CD4-positive, alpha-beta T cell treated with Interleukin-1 beta for 1 hour (primary cell): ENCODE results near the gene C12orf60.

Experiments
- DNase-seq, 2 donors: peaks; one replicate each; pipeline ENCODE4 v3.0.0-alpha.2; 2020 to 2022

C12orf60 gene

DNA sequence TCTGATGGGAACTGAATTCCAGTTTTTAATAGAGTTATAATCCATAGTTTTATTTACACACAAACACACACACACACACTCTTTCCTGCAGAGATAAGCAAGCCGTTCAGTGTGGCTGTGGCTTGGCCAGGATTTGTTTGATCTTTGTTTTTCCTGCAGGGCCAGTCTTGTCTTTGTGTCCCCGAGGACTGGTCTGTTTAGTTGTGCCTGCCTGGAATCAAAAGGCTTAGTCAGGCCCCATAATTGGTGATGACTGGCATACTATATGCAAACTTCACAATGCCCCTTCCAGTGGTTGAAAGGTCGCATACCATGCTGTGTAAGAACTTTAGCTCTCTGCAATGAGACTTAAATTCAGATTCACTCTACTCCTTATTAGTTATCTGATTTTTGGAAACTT is 26.2 kb upstream of the C12orf60 start:
- DNase-seq: no peak

DNA sequence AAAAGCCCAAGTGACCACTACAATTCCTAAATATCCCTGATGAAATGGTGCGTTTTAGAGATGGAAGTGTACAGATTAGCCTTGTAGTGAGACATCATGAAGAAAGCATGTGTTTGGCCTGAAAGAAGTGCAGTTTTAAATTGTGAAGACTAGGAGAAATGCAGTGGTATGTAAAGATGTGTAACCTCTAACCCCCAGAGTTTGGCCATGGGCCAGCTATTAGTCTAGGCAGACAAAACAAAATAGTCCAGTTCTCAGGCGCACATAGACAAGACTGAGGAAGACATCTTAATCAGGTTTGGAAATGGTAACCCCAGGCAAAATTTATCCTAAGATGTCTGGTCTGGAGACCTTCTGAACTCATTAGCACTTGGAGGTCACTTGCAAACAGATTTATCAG is 23.6 kb upstream of the C12orf60 start:
- no peak for DNase-seq

DNA sequence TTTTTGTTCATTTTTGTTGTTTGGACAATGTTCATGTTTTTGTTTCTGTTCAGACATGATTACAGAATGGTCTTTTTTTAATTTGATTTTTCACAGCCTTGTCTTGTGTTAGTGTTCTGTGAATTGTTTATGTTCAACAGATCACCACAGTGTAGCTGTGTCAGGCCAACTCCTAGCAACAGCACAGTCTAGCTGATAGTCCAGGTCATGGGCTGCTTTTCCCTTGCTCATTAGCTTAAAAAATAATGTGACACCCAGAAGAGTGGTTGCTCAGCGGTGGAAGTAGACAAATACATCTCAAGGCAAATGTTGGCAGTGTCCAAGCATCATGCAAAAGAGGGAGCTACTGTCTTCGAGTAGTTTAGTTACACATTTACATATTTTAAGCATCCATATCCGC is 22.6 kb upstream of the C12orf60 start:
- no peak for DNase-seq

DNA sequence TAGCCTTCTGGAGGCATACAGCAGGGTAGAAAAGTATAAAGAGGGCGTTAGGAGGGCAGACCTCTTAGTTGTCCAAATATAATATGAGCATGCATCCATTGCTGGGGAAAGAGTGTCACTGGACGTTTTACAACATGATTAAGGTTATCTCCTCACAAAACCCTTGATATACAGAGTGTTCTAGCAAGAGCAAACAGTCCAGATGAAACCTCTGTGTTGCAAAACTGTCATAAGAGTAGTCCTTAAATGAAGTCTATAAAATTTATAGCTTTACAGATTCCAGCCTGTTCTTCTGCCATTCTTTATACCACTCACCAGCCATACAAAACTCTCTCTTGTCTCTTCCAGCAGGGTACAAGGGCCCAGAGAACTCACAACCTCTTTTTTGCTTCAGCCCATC is 21.9 kb upstream of the C12orf60 start:
- DNase-seq: no peak

DNA sequence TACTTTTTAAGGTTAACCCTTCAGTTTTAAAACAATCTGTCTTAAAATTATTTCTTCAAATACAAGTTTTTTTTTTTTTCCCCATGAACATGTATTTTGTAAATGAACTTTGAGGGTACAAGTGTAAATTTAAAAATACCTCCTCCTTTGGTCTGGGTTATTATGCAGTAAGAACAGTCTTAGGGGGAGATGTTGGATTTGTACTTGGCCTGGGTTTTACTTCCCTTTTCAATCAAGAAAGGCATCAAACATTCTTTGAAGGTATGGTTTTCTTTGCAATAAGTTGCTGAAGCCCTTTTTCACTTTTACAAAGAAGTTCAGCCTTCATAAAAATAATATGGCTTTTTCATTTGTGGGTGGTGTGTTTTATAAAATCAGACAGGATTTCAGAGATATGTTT is 20.7 kb upstream of the C12orf60 start:
- DNase-seq: no peak

DNA sequence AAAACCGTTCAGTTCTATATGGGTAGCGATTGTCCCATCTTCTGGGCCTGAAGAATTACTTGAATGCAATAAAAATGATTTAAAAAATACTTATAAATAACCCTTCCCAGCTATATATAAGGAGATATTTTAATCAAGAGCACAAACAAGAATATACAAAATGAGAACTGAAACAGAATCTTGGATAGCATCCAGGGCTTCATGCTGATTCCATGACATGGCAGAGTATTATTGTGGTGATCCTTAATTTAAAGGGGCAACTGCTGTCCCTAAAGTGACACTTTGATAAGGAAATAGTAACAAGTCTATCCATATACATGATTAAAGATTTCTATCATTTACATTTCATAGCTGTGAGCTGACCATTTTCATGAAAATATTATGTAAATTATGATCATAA is 19.0 kb upstream of the C12orf60 start:
- DNase-seq: no peak

DNA sequence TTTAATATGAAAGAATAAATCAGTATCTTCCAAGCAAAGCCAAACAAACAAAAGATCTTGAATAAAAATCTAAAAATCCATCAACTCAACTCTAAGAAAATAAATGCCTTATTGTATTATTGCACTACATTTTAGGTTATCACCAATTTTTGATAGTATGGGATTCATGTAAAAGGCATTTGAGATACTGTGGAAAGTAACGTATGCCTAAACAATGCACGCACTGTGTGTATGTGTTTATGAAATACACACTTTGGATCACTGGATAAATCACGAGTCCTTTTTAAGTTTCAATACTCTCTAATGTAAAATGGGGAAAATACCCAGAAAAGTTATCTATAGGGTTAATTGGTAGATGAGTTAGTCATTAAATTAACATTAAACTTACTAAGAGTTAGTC is 17.9 kb upstream of the C12orf60 start:
- DNase-seq: no peak

DNA sequence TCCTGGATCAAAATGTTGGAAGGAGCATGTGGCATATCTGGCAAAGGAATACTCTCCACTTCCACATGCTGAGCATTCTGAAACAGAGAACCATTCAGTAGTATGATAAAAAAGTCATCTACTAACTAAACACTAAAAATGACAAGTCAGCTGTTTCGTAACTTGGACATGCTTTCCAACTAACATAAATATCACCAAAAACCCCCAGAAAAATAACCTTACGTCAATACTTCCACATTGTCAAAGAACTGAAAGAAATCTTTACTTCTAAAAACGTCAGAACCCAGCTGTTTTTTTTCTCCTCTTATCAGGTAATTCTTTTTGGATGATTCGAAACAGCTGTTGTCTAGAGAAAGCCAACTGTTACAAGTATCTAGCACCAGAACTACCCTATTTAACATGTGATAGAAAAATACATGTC is 8.4 kb upstream of the C12orf60 start:
- no peak for DNase-seq

DNA sequence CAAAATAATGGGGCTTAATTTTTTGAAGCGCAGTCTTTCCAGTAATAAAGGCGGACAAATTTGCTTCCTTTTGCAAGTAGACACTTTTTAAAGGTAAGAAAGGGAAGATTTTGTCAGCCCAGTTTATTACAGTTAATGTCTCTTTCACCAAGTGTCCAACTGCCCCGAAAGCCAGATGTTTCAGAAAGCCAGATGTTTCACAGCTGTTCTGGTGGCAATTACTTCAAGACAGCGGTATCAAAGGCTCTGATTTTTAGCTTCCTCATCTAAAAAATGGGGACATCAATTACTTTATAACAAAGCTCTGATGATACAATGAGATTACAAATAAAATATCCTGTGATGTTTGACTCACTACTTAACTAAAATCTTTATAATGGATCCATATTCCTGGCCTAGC is 1.2 kb upstream of the C12orf60 start:
- DNase-seq: no peak

DNA sequence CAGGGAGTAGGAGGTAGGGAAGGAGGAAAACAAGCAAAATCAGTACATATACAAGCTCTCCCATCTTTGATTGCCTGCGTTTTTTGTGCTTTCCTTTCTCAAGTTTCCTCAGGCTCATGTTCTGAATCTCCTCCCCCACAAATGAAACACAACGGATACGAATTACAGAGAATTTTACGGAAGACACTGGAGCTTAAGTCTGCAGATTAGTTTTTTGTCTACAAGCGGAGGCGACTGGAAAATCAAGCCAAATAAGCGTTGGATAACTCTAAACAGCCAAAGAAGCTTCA is 804 bp upstream of the C12orf60 start:
- DNase-seq: no peak

DNA sequence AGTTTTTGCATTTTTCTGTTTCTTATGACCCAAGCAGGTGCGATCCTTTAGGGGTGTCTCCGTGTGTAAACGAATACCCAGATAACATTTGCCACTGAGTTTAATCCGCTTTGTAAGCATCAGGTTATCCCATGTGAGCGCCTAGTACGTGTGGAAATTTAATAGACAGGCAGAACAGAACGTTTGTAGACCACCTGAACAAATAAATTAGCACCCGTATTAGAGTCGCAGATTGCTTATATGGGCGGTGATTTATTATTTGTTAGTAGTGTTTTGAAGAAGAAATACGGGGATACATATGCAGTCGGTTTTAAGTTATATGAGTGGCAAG is 325 bp downstream of the C12orf60 start:
- no peak for DNase-seq

DNA sequence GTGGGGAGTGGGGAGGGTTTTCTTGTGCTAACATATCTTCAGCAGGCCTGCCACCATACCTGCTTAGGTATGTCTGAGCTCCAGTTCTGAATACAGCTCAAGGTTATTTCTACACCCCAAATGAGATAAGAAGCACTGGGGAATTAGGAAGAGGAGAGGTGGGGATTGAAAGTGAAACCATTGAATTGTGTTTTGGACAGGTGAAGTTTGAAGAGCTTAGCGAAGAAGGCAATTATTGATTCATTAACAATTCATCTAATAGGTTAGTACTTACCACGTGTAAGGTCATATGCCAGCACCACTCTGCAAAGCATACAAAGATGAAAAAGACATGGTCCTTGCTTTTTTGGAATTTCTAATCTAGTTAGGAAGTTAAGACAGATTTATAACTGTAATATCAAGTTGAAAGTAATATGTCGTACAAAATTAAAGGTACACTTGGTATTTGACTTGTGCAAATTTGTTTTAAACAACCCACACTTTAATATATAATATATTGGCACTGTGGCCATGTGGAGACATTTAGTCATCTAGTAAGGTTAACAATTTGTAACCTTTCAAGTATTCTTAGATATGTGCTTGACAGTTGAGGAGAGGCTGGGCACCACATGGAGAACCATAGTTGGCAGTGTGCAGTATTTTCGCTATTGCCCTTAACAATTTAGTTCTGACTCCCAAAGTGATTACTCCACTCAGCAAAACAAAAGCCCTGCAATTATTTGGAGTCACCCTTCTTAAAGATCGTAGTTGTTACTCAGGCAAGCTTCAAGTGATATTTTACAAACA is 6.9 kb downstream of the C12orf60 start:
- no peak for DNase-seq

DNA sequence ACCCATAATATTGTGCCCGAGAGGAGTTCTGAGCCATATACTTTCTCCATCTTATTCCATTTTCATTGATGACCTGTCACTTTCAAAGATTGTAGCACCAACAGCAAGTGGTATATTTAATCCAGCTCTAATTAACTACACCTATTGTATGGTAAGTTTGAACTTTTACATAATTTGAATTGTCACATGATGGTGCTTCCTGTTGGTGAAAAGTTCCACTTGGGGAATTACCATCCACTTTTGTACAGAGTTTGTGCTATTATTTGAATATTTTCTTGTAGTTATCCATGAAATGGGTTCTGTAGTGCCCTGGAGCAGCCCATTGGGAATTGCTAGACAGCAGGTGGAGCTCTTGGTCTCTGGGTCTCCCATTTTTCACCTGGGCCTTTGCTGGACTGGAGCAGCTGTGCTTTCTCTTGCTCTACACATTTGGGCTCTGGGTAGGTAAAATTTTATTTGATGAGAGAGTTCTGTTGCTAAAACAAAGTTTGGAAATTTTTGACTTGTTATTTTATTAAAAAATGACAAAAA is 7.5 kb downstream of the C12orf60 start:
- no peak for DNase-seq

DNA sequence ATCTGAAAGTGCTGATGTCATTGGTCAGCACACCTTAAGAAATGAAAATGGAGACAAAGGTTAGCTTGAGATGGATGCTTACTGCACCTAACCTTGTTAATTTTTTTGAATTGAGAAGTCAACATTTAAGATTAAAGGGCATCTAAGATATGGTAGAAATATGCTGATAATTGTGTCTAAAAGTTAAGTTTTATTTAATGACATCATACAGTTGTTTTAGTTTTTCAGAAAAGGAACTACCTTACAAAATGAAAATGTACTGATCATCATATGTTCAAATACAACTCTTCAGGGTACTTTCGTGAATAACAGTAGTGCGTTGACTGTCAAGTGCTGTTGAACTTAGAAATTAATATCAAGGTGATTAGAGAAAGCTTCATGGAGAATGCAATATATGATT is 8.0 kb downstream of the C12orf60 start:
- no peak for DNase-seq

DNA sequence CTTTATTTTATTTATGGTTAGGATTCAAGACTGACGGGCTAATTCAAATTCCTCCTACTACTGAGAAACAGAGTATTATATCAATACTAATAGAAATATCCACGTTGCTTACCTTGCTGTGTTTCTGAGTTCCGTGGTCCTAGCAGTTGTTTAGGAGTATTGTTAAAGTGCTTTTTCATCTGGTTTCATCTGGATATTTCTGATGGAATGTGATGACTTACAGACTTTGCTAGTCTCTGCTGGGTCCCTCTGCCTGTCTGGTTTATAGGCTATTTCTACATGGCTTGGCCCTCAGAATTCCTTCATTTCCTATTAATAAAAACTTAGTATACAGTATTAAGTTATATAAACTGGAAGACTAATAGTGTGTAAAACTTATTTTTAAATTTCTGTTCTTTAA is 10.5 kb downstream of the C12orf60 start, which contains the start of gene SMCO3:
SMCO3 (minus strand) TSS at position 169 of the 400 bp plus-strand sequence. CDS start 7,502 bp downstream, outside the sequence.
- no peak for DNase-seq

DNA sequence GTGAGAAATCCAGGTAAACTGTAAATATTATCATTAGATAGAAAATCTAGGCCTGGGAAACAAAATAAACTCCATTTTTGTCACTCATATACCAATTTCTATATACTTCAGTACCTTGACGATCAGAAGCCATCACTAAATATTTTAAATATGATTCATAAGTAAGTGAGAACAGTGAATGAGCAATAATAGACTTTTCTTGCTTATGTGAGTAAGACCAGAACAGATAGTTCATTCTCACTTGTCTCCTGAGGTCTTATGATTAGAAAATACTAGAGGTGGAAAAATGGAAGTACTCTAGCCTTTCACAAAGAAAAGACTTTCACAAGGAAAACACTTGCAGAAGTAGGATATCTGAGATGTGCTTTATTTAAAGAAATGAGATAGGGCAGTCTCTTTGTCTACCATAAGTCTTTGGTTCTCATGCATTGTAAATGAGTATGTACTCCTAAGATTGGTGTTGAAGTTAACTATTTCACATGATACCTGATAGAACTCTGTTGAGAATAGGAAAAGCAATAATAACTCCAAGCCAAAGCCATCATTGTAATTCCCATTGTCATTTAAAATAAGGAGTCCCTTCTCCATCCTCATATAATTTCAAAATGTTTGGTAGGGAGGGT is 20.7 kb downstream of the C12orf60 start:
- no peak for DNase-seq

DNA sequence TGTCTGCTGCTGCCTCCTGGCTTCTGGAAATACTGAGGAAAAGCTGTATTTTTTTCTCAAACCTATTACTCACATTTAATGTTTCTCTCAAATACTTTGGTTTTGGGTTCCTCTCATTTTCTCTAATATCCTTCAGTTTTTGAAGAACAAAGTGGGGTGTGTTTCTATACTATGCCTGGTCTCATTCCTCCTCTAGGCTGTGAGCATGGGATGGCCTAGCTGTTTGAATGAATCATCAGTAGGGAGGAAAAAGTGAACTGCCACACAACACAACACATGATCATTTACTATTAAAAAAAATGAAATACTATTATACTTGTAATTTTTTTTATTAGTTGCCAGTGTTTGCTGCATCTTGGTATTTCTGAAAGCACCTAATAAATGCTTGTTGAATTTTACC is 21.8 kb downstream of the C12orf60 start:
- no peak for DNase-seq

DNA sequence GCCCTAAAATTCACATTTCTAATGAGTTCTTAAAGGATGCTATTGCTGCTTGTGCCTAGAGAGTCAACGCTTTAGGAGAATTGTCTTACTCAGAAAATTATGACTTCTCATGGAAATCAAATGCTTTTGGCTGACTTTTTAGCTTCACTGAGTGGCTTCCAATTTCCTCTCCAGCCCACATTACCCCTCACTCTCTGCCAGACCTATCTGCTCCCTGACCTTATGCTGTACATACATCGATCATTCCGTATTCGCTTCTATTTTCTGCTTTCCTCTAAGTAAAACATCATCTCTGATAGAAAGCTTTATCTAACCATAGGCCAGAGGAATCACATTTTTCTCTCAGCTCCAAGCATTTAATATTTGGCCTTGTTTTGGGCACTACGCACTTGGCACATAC is 23.0 kb downstream of the C12orf60 start:
- DNase-seq: no peak

DNA sequence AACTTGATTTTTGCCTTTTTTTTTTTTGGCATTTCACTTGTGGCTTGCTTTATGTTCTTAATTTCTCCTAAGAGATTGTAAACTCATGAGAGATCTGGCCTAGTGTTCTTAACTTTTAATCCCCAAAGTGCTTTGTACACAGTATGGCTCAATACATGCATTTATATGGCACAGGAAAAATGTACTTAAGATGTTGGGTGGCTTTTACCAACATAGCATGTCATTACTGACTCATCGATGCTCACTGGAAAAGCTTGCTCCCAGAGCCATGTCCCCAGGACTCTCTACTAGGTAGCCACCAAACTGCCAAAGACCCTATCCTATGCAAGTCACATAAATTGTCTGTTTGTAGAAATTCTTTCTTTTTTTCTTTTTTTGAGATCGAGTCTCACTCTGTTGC is 23.6 kb downstream of the C12orf60 start:
- no peak for DNase-seq

DNA sequence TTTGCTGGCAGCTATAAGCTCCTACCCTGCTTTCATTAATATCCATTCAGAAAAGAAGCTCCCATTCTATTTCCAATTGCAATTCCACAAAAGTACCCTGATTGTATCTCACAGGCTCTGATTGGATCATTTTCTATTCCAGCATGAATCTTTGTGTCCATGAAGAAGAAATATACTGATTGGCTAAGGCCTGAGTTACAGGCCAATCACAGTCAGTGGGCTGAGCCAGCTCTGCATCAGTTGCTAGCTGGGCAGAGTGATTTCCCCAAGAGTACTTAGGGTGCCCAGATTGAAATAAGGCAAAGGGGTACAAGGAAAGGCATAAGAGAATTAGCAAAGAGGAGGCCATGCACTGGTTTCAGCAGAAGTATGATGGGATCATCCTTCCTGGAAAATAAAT is 25.4 kb downstream of the C12orf60 start:
- peak in 1 of 2 donors; percentile 17 for DNase-seq

DNA sequence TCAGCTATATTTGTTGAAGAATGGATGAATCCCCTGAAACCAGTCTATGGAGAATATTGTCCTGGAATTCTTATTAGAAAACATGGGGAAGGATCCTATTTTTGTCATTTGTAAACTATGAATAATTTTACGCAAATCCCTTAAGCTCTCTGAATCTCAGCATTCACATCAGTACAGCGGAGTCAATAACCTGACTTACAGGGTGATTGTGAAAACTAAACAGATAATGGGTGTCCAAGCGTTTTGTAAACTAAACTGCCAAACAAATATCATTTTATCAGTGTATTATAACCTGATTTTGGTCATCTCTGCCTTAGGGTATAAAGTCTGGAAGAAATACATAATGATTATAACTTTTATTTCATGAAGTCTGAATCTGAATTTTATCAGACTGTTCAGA is 29.9 kb downstream of the C12orf60 start:
- no peak for DNase-seq

DNA sequence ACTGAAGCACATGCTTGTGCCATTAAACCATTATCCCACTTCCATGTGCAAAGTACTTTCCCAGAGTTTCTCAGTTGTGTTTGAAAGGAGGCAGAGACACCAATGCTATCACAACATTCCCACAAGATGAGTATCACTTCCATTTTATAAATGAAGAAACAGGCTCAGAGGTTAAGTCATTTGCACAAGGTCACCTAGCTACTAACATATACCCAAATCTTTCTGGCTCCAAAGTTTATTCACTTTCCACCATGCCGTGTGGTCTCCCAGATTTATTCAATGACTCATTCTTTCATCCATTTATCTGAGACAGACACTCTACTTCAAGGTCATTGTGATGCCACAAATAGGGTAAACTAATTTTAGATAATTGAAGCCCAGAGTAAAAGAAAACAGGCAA is 30.5 kb downstream of the C12orf60 start:
- no peak for DNase-seq

DNA sequence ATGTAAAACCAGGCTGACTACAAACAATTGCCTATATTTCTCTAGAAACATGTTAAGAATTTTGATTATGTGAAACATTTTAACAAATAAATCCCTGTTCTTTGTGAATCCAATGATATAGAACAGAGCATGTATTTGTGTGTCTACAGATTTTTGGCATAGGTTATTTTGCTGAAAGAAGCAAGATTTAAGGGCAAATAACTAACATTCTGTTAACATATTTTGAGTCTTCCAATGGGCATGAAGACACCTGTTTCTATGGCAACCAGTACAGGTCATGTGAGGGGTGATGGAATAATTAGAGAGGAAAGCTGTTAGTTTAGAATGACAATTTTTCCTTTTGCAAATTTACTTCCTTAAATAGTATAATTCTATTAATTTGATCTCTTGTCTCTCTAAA is 31.0 kb downstream of the C12orf60 start:
- DNase-seq: no peak

DNA sequence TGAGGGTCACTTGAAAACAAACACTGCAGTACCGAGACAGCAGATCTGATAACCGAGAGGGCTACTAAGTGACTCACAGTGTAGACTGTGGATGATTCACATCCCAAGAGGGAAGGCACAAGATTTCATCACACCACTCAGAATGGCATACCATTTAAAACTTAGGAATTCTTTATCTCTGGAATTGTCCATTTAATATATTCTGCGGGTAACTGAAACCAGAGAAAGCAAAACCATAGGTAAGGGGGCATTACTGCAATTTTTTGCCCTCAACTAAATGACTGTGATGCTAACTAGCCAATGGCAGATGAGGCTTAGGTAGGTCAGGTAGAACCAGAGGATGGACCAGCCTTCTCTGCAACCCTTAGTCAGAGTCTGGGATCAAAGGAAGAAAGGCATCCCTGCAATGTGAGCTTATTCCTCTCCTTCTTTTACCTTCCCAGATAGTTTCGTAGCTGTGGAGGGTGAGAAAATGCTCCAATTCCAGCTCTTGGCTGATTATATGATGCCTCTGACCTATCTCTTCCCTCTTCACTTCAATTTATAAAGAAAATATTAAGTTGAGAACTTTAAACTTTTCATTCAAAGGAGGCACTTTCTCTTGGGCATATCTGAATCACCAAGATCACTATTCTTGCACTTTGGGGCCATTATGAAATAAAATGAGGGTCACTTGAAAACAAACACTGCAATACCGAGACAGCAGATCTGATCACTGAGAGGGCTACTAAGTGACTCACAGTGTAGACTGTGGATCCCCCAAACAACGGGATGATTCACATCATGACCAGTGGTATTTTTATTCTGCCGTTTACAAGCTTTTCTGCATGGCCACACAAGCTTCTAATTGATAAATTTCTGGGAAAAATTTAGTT is 33.1 kb downstream of the C12orf60 start:
- DNase-seq: no peak
